ENCODE measurements around the gene TCOF1. TPM values are rescaled to one million over a fixed set of nuclear protein-coding genes. Genes with fewer than 3 reads are reported as not detected.

Gene TCOF1
- total RNA-seq, 4 donors from 2014 or later, result 19.4 to 85.0 (median 28.2) TPM

- no peak for DNase-seq
- Histone ChIP-seq H3K4me1 (no peaks in the 10 kb centered on the region), H3K9me3 (no peaks in the 10 kb centered on the region), H3K27ac (no peak overlapping the region), H3K4me3 (no peak overlapping the region), H3K36me3 (no peaks in the 10 kb centered on the region), H3K27me3 (no peaks in the 10 kb centered on the region)
- no peak for TF ChIP-seq POLR2A (IDR thresholded peaks at IDR 0.05)
- TF ChIP-seq, protein P1, sequence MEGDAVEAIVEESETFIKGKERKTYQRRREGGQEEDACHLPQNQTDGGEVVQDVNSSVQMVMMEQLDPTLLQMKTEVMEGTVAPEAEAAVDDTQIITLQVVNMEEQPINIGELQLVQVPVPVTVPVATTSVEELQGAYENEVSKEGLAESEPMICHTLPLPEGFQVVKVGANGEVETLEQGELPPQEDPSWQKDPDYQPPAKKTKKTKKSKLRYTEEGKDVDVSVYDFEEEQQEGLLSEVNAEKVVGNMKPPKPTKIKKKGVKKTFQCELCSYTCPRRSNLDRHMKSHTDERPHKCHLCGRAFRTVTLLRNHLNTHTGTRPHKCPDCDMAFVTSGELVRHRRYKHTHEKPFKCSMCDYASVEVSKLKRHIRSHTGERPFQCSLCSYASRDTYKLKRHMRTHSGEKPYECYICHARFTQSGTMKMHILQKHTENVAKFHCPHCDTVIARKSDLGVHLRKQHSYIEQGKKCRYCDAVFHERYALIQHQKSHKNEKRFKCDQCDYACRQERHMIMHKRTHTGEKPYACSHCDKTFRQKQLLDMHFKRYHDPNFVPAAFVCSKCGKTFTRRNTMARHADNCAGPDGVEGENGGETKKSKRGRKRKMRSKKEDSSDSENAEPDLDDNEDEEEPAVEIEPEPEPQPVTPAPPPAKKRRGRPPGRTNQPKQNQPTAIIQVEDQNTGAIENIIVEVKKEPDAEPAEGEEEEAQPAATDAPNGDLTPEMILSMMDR (IDR thresholded peaks at IDR 0.05), result no peak
These were observed 15.5 kb upstream of the TCOF1 start for GRCh38 chr5:150341989-150342388.

DNA sequence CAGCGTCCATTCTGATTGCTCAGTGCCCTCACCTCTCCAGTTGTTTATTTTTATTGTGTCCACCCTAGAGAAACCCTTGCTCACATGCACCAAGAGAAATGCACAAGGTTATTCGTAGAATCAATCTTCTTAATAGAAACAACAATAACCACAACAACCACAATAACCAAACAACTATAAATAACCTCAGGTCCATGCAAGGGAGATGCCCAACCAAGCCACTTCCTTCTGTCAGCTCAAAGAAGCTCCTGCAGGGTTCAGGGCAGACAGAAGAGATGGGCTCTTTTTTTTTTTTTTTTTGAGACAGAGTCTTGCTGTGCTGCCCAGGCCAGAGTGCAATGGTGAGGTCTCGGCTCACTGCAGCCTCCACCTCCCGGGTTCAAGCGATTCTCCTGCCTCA, 14.9 kb upstream of the TCOF1 start:
- no peaks in the 10 kb centered on the region for H3K36me3 ChIP-seq
- DNase-seq, result no peak
- no peak overlapping the region for H3K4me3 ChIP-seq
- H3K27me3 ChIP-seq, result no peaks in the 10 kb centered on the region
- H3K9me3 ChIP-seq, result no peaks in the 10 kb centered on the region
- no peak overlapping the region for H3K27ac ChIP-seq
- no peaks in the 10 kb centered on the region for H3K4me1 ChIP-seq
- TF ChIP-seq, protein P1 (IDR thresholded peaks at IDR 0.05), result no peak
- no peak for TF ChIP-seq POLR2A (IDR thresholded peaks at IDR 0.05)

DNA sequence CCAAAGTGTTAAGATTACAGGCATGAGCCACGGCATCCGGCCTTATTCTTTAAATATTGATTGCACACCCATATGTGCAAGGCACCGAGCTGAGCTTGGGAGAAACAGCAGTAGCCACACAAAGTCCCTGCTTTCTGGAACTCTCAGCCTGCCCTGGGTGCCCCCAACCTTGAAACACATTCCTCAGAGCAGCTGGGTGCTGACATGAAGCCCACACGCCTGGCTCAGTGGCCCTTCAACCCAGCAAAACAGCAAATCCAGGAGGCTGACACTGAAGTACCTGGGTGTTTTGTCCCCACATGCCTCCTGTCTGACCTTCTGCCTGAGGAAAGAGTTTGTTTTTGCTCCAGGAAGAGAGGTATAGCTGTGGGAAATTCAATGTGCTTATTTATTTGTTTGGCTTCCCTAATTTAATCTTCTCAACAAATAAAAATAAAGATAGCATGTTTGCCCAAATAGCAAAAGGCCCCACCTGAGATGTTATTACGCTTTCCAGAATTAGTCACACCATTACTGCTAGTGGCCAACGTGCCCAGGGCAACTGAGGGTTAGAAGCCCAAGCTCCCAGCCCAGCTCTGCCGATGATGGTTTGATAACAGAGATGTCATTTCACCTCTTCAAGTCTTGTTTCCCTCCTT, 13.4 kb upstream of the TCOF1 start:
- DNase-seq, result no peak
- Histone ChIP-seq H3K4me3 (no peak overlapping the region), H3K4me1 (no peaks in the 10 kb centered on the region), H3K36me3 (no peaks in the 10 kb centered on the region), H3K9me3 (no peaks in the 10 kb centered on the region), H3K27me3 (no peaks in the 10 kb centered on the region), H3K27ac (no peak overlapping the region)
- no peak for TF ChIP-seq POLR2A (IDR thresholded peaks at IDR 0.05)
- TF ChIP-seq, protein P1 (IDR thresholded peaks at IDR 0.05), result no peak

GRCh38 chr5:150345716-150346115, 11.8 kb upstream of the TCOF1 start:
- Histone ChIP-seq H3K36me3 (no peaks in the 10 kb centered on the region), H3K9me3 (no peaks in the 10 kb centered on the region), H3K27ac (no peak overlapping the region), H3K27me3 (no peaks in the 10 kb centered on the region), H3K4me3 (no peak overlapping the region), H3K4me1 (peaks cover 0 to 2% (median 1%) of the 10 kb centered on the region in 4 donors)
- DNase-seq, result no peak
- TF ChIP-seq, protein P1 (IDR thresholded peaks at IDR 0.05), result no peak
- no peak for TF ChIP-seq POLR2A (IDR thresholded peaks at IDR 0.05)

GRCh38 chr5:150346592-150346991, 10.9 kb upstream of the TCOF1 start:
- Histone ChIP-seq H3K36me3 (no peaks in the 10 kb centered on the region), H3K9me3 (no peaks in the 10 kb centered on the region), H3K27me3 (no peaks in the 10 kb centered on the region), H3K4me1 (peaks cover 0 to 9% (median 4%) of the 10 kb centered on the region in 4 donors), H3K4me3 (no peak overlapping the region), H3K27ac (no peak overlapping the region)
- DNase-seq, result no peak
- TF ChIP-seq, protein P1 (IDR thresholded peaks at IDR 0.05), result no peak
- TF ChIP-seq POLR2A (IDR thresholded peaks at IDR 0.05), result no peak
